SK-N-SH treated with all-trans-retinoic acid at 6 μM for 48 hours (cell line): ENCODE results near the gene PCNT.

Experiments
- ATAC-seq: fragments of 200-7000 bp; cut with Tn5 transposase; 3 replicates; pipeline ENCODE4 v1.9.1; 2020; ENCODE audit warnings: mild to moderate bottlenecking, moderate library complexity
- ARNTL ChIP-seq: fragments of 450-650 bp; formaldehyde crosslinking; IDR thresholded peaks from 2 replicates; pipeline ENCODE4 v1.5.0; 2020; ENCODE audit warnings: low read depth, mild to moderate bottlenecking, moderate library complexity, borderline replicate concordance
- BACH2 ChIP-seq: fragments of 250-450 bp; sonication (Bioruptor Pico); IDR thresholded peaks from 2 replicates; pipeline ENCODE4 v1.9.0; 2021; ENCODE audit warnings: mild to moderate bottlenecking, borderline replicate concordance
- CREB5 ChIP-seq: fragments of 250-450 bp; sonication (Bioruptor Pico); IDR thresholded peaks from 2 replicates; pipeline ENCODE4 v1.5.1; 2020; ENCODE audit warnings: low read depth, mild to moderate bottlenecking, moderate library complexity
- CSDC2 ChIP-seq: fragments of 250-450 bp; sonication (Bioruptor Pico); IDR thresholded peaks from 2 replicates; pipeline ENCODE4 v1.5.0; 2020; ENCODE audit warnings: mild to moderate bottlenecking, moderate library complexity
- CSRNP3 ChIP-seq: fragments of 250-450 bp; sonication (Bioruptor Pico); IDR thresholded peaks from 2 replicates; pipeline ENCODE4 v1.5.1; 2021; ENCODE audit warnings: mild to moderate bottlenecking, moderate library complexity
- ESRRG ChIP-seq: fragments of 250-450 bp; sonication (Bioruptor Pico); IDR thresholded peaks from 2 replicates; pipeline ENCODE4 v1.6.1; 2021; ENCODE audit warnings: mild to moderate bottlenecking
- GLIS3 ChIP-seq: fragments of 250-450 bp; sonication (Bioruptor Pico); IDR thresholded peaks from 2 replicates; pipeline ENCODE4 v1.5.0; 2020; ENCODE audit warnings: mild to moderate bottlenecking, moderate library complexity
- ISL1 ChIP-seq: fragments of 250-450 bp; sonication (Bioruptor Pico); IDR thresholded peaks from 2 replicates; pipeline ENCODE4 v2.1.2; 2022; ENCODE audit warnings: mild to moderate bottlenecking, moderate library complexity
- PATZ1 ChIP-seq: fragments of 250-450 bp; sonication (Bioruptor Pico); IDR thresholded peaks from 2 replicates; pipeline ENCODE4 v1.8.0; 2020; ENCODE audit warnings: mild to moderate bottlenecking, moderate library complexity, borderline replicate concordance
- POU6F1 ChIP-seq: fragments of 250-450 bp; sonication (Bioruptor Pico); IDR thresholded peaks from 2 replicates; pipeline ENCODE4 v1.8.0; 2021; ENCODE audit warnings: low read depth, mild to moderate bottlenecking, moderate library complexity, borderline replicate concordance
- PPARA ChIP-seq: fragments of 250-450 bp; sonication (Bioruptor Pico); IDR thresholded peaks from 2 replicates; pipeline ENCODE4 v1.5.0; 2020; ENCODE audit warnings: mild to moderate bottlenecking, borderline replicate concordance
- SNAI2 ChIP-seq: fragments of 250-450 bp; sonication (Bioruptor Pico); IDR thresholded peaks from 2 replicates; pipeline ENCODE4 v1.5.0; 2020; ENCODE audit warnings: mild to moderate bottlenecking, moderate library complexity
- TOX ChIP-seq: fragments of 250-450 bp; sonication (Bioruptor Pico); IDR thresholded peaks from 2 replicates; pipeline ENCODE4 v1.8.0; 2021; ENCODE audit warnings: mild to moderate bottlenecking, moderate library complexity, borderline replicate concordance
- TSHZ2 ChIP-seq: fragments of 250-450 bp; sonication (Bioruptor Pico); IDR thresholded peaks from 2 replicates; pipeline ENCODE4 v1.5.0; 2020; ENCODE audit warnings: mild to moderate bottlenecking, moderate library complexity
- ZC3H10 ChIP-seq: fragments of 250-450 bp; sonication (Bioruptor Pico); IDR thresholded peaks from 2 replicates; pipeline ENCODE4 v1.5.1; 2021; ENCODE audit warnings: mild to moderate bottlenecking, moderate library complexity
- ZFP3 ChIP-seq: fragments of 250-450 bp; sonication (Bioruptor Pico); IDR thresholded peaks from 2 replicates; pipeline ENCODE4 v1.5.0; 2020; ENCODE audit warnings: mild to moderate bottlenecking, moderate library complexity
- ZFP30 ChIP-seq: fragments of 450-650 bp; formaldehyde crosslinking; IDR thresholded peaks from 2 replicates; pipeline ENCODE4 v1.5.0; 2022; ENCODE audit warnings: mild to moderate bottlenecking, moderate library complexity
- ZNF565 ChIP-seq: fragments of 450-650 bp; formaldehyde crosslinking; conservative IDR thresholded peaks from 2 replicates; pipeline ENCODE4 v1.5.0; 2020; ENCODE audit warnings: low read depth, mild to moderate bottlenecking, moderate library complexity
- ZNF70 ChIP-seq: fragments of 450-650 bp; formaldehyde crosslinking; IDR thresholded peaks from 2 replicates; pipeline ENCODE4 v1.5.0; 2020; ENCODE audit warnings: mild to moderate bottlenecking, moderate library complexity

Gene PCNT

GRCh38 chr21:46354518-46354917 is 30.6 kb downstream of the PCNT start:
- ATAC-seq: no peak
- TF ChIP-seq PATZ1 (no peak), CSRNP3 (CRISPR knock-in tag) (no peak), TSHZ2 (CRISPR knock-in tag) (no peak), CSDC2 (CRISPR knock-in tag) (no peak), ARNTL (CRISPR knock-in tag) (no peak), PPARA (no peak), GLIS3 (CRISPR knock-in tag) (no peak), TOX (CRISPR knock-in tag) (no peak), BACH2 (CRISPR knock-in tag) (no peak), POU6F1 (no peak), ZNF565 (no peak), CREB5 (CRISPR knock-in tag) (no peak), ZFP3 (no peak), SNAI2 (CRISPR knock-in tag) (no peak)

- no peak for TF ChIP-seq ZFP3
- TF ChIP-seq CSRNP3 (CRISPR knock-in tag): no peak
- TF ChIP-seq ESRRG: no peak
- TF ChIP-seq, all 23 proteins: peak for 0
- ATAC-seq: no peak
Observed at GRCh38 chr21:46355161-46356004, 31.4 kb downstream of the PCNT start.

- no peak for ATAC-seq
- TF ChIP-seq ZC3H10 (CRISPR knock-in tag) (no peak), GLIS3 (CRISPR knock-in tag) (no peak), POU6F1 (no peak), ZNF565 (no peak), ARNTL (CRISPR knock-in tag) (no peak), CSRNP3 (CRISPR knock-in tag) (no peak), ZFP3 (no peak), ZFP30 (CRISPR knock-in tag) (no peak), TSHZ2 (CRISPR knock-in tag) (no peak), TOX (CRISPR knock-in tag) (no peak), ZNF70 (CRISPR knock-in tag) (no peak), ISL1 (CRISPR knock-in tag) (no peak), SNAI2 (CRISPR knock-in tag) (no peak)
Observed at GRCh38 chr21:46356005-46356338, 32.0 kb downstream of the PCNT start.
